Colonic mucosa (tissue), 4 donors: Measurements from ENCODE around the gene TMEM184C. TPM values are rescaled to one million over a fixed set of nuclear protein-coding genes. Genes with fewer than 3 reads are reported as not detected.

Source experiments
- DNase-seq: peaks from one replicate; pipeline ENCODE4 v3.0.0-alpha.2; 2020
- H3K27ac ChIP-seq: fragments of 200-600 bp; one replicate; pipeline ENCODE4 v1.8.0; 2021
- H3K27me3 ChIP-seq: fragments of 200-600 bp; one replicate; pipeline ENCODE4 v1.8.0; 2021
- H3K36me3 ChIP-seq: fragments of 200-600 bp; one replicate; pipeline ENCODE4 v1.8.0; 2021
- H3K4me1 ChIP-seq: fragments of 200-600 bp; one replicate; pipeline ENCODE4 v1.8.0; 2021; ENCODE audit warnings: mild to moderate bottlenecking
- H3K4me3 ChIP-seq: fragments of 200-600 bp; one replicate; pipeline ENCODE4 v1.8.0; 2021
- H3K9ac ChIP-seq, 2 donors: one replicate each; pipeline ENCODE4 v1.7.0; 2013; ENCODE audit warnings: control low read depth in 2 of 2, low read depth in 2 of 2, low read length in 2 of 2
- H3K9me3 ChIP-seq: fragments of 200-600 bp; one replicate; pipeline ENCODE4 v1.8.0; 2021
- intact Hi-C: fragments of 100-400 bp; cut with DNase I; formaldehyde crosslinking; loops from one replicate; pipeline ENCODE4 v1.14.1; 2022
- total RNA-seq, 2 donors: library from RNA; stranded (reverse); fragmentation: NEBNext Ultra II Directional in 1 of 2; extraction: Animal tissue kit (Norgen Biotek cat#: 25700) in 1 of 2; gene quantifications; one replicate each; pipeline ENCODE4 v1.2.1, GENCODE V29; 2021
- TF ChIP-seq, protein P1 (sequence below): fragments of 200-600 bp; IDR thresholded peaks from one replicate; pipeline ENCODE4 v1.8.0; 2022; ENCODE audit warnings: antibody characterized with exemption, mild to moderate bottlenecking
- donor health status: healthy.
- donor health status: DM: no; HTN: no; CAD: no.
- donor health status: DM: no; HTN: no; CAD: no.

TMEM184C gene
- total RNA-seq, 2 donors from 2014 or later, result 36.4 to 43.5 TPM

DNA sequence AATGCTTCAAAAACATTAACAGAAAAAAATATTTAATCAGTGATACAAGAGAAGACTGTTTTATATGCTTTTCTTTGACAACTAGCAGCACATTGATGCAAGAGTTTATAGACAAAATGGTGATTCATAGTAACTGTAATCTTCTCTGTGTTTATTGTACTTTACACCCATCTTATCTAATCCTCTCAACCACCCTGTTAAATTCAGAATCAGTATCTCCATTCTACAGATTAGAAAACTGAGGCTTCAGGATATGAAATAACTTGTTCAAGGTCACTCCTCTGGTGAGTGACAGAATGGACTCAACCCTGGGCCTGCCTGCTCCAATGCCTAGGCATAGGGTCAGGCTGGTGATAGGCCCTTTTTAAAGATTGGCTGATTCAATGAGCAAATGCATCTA lies 26.1 kb upstream of the TMEM184C start:
- no peak overlapping the region for H3K27ac ChIP-seq
- H3K9me3 ChIP-seq, result no peaks in the 10 kb centered on the region
- no peaks in the 10 kb centered on the region for H3K36me3 ChIP-seq
- no peak overlapping the region for H3K9ac ChIP-seq
- TF ChIP-seq, protein P1, sequence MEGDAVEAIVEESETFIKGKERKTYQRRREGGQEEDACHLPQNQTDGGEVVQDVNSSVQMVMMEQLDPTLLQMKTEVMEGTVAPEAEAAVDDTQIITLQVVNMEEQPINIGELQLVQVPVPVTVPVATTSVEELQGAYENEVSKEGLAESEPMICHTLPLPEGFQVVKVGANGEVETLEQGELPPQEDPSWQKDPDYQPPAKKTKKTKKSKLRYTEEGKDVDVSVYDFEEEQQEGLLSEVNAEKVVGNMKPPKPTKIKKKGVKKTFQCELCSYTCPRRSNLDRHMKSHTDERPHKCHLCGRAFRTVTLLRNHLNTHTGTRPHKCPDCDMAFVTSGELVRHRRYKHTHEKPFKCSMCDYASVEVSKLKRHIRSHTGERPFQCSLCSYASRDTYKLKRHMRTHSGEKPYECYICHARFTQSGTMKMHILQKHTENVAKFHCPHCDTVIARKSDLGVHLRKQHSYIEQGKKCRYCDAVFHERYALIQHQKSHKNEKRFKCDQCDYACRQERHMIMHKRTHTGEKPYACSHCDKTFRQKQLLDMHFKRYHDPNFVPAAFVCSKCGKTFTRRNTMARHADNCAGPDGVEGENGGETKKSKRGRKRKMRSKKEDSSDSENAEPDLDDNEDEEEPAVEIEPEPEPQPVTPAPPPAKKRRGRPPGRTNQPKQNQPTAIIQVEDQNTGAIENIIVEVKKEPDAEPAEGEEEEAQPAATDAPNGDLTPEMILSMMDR, result no peak
- intact Hi-C loops, result loop anchor here (5.0 to 10.0 kb wide), 2 partner anchors 429 to 576 kb away; no protein-coding TSS in a partner anchor
- H3K4me1 ChIP-seq, result no peaks in the 10 kb centered on the region
- DNase-seq, result no peak
- H3K27me3 ChIP-seq, result no peaks in the 10 kb centered on the region
- H3K4me3 ChIP-seq, result no peak overlapping the region

DNA sequence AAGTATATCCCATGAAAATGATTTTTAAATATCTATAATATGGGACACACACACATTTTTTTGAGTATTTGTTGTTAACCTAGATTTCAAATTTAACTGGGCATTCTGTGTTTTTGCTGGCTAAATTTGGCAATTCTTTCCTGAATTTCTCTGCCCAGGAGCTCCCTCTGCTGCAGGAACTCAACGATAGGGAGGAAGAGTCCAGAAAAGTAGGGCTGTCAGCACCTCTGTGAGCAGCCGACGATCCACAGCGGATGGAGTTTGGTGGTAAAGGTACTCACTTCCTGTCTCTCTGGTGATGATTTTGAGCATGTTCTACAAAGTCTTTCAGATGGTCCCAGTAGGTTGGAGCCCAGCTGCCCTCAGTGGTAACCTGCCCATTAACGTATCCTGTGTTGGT lies 23.1 kb upstream of the TMEM184C start:
- no peak overlapping the region for H3K27ac ChIP-seq
- intact Hi-C loops, result loop anchor here (5.0 to 10.0 kb wide), 2 partner anchors 432 to 579 kb away; no protein-coding TSS in a partner anchor
- no peaks in the 10 kb centered on the region for H3K4me1 ChIP-seq
- H3K27me3 ChIP-seq, result no peaks in the 10 kb centered on the region
- TF ChIP-seq, protein P1, result no peak
- no peaks in the 10 kb centered on the region for H3K9me3 ChIP-seq
- no peak overlapping the region for H3K9ac ChIP-seq
- no peak overlapping the region for H3K4me3 ChIP-seq
- H3K36me3 ChIP-seq, result no peaks in the 10 kb centered on the region
- no peak for DNase-seq

DNA sequence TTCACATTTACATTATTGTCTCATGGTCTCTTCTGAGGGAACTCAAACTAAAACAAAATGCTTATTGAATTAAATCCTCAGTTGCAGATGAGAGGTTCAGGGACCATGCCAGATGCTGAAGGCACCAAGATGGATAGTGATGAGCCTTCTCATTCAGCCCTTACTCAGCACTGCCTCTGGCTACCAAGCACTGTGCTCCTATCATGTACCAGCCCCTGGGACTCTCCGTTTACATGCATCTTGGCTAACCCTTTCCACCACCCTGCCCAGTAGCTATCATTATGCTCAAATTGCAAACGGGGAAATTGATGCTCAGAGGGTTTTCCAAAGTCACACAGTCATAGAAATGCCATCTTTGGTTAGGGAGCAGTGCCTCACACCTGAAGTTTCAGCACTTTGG lies 22.6 kb upstream of the TMEM184C start:
- no peak overlapping the region for H3K27ac ChIP-seq
- no peak overlapping the region for H3K4me3 ChIP-seq
- DNase-seq, result no peak
- TF ChIP-seq, protein P1, result no peak
- intact Hi-C loops, result loop anchor here (5.0 to 10.0 kb wide), 2 partner anchors 432 to 580 kb away; no protein-coding TSS in a partner anchor
- no peaks in the 10 kb centered on the region for H3K9me3 ChIP-seq
- H3K9ac ChIP-seq, result no peak overlapping the region
- no peaks in the 10 kb centered on the region for H3K4me1 ChIP-seq
- no peaks in the 10 kb centered on the region for H3K36me3 ChIP-seq
- H3K27me3 ChIP-seq, result no peaks in the 10 kb centered on the region

DNA sequence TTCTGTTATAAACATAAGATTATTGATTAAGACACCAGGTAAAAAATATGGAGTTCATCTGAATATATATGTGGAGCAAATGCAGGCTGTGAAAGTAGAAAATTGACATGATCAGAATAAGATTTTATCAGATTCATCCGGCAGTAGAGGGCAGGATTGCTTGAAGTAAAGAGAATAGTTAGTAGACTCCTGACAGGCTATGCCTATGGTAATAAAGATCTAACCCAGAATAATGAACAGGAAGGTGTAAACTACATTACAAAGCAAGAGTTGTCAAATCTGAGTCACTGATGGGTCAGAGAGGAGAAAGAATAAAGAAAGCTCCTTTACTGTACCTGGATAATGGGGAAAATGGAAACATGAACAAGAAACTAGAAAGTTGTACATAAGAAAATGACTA lies 20.8 kb upstream of the TMEM184C start:
- TF ChIP-seq, protein P1, result peak; percentile 19
- DNase-seq, result no peak
- Histone ChIP-seq H3K4me3 (no peak overlapping the region), H3K36me3 (no peaks in the 10 kb centered on the region), H3K9me3 (no peaks in the 10 kb centered on the region), H3K9ac (no peak overlapping the region), H3K4me1 (no peaks in the 10 kb centered on the region), H3K27ac (no peak overlapping the region), H3K27me3 (no peaks in the 10 kb centered on the region)
- intact Hi-C loops, result loop anchor here (10.0 kb wide), 1 partner anchor 582 kb away; no protein-coding TSS in a partner anchor

DNA sequence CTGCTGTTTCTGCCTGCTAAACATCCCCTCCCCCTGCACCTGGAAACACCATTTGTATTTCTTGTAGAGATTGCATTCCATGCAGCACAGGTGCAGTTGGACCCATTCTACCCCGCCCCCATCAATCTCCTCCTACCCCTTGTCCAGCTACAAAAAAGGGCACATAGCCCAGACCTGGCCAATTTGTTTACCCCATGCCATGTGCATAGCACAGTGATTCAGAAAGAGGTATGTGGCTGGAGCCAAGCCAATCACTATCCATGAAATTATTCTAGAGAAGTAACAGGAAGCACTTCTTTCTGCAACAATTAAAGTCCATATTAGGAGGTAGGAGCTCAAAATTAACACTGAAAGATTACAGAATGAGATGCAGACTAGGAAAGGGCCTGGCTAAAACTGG lies 20.2 kb upstream of the TMEM184C start:
- H3K27ac ChIP-seq, result no peak overlapping the region
- H3K27me3 ChIP-seq, result no peaks in the 10 kb centered on the region
- no peaks in the 10 kb centered on the region for H3K4me1 ChIP-seq
- no peak overlapping the region for H3K4me3 ChIP-seq
- no peaks in the 10 kb centered on the region for H3K9me3 ChIP-seq
- no peaks in the 10 kb centered on the region for H3K36me3 ChIP-seq
- TF ChIP-seq, protein P1, result no peak
- intact Hi-C loops, result loop anchor here (10.0 kb wide), 1 partner anchor 582 kb away; no protein-coding TSS in a partner anchor
- no peak for DNase-seq
- H3K9ac ChIP-seq, result no peak overlapping the region
